Aorta (tissue), 5 donors: ENCODE data around the gene CTAGE9. TPM values are rescaled to one million over a fixed set of nuclear protein-coding genes. Genes with fewer than 3 reads are reported as not detected.

Experiments
- ATAC-seq: fragments of 200-7000 bp; cut with Tn5 transposase; one replicate; pipeline ENCODE4 v1.9.1; 2022; ENCODE audit warnings: moderate library complexity; ENCODE audit not compliant: low FRiP score
- DNase-seq, 2 donors: peaks; one replicate each; pipeline ENCODE4 v3.0.0-alpha.2; 2020
- H3K27ac ChIP-seq, 2 donors: one replicate each; pipeline ENCODE4 v1.5.1; 2013; ENCODE audit warnings: low read length in 2 of 2, mild to moderate bottlenecking in 2 of 2, moderate library complexity in 2 of 2, control low read depth in 1 of 2, inconsistent platforms in 1 of 2, low read depth in 1 of 2
- H3K27me3 ChIP-seq, 2 donors: one replicate each; pipeline ENCODE4 v1.6.1; 2013; ENCODE audit warnings: control low read depth in 1 of 2, low read length in 1 of 2, mild to moderate bottlenecking in 1 of 2, moderate library complexity in 1 of 2; ENCODE audit not compliant: insufficient read depth in 2 of 2, control insufficient read depth in 1 of 2
- H3K36me3 ChIP-seq, 2 donors: one replicate each; pipeline ENCODE4 v1.6.1; 2013; ENCODE audit warnings: control low read depth in 1 of 2, low read length in 1 of 2, mild to moderate bottlenecking in 1 of 2; ENCODE audit not compliant: insufficient read depth in 2 of 2, control insufficient read depth in 1 of 2
- H3K4me1 ChIP-seq, 2 donors: one replicate each; pipeline ENCODE4 v1.6.1; 2013; ENCODE audit warnings: low read length in 2 of 2, control low read depth in 1 of 2, mild to moderate bottlenecking in 1 of 2, moderate library complexity in 1 of 2; ENCODE audit not compliant: insufficient read depth in 2 of 2, control insufficient read depth in 1 of 2
- H3K4me3 ChIP-seq, 2 donors: one replicate each; pipeline ENCODE4 v1.5.1; 2013; ENCODE audit warnings: low read length in 2 of 2, control low read depth in 1 of 2, mild to moderate bottlenecking in 1 of 2
- H3K9me3 ChIP-seq: one replicate; pipeline ENCODE4 v1.6.1; 2013; ENCODE audit warnings: mild to moderate bottlenecking, low read length; ENCODE audit not compliant: control insufficient read depth
- WGBS, 2 donors: extraction: QIAGEN DNeasy Blood & Tissue Kit; methylation state at CpG; one replicate each; pipeline ENCODE4 v1.1.7; 2013; 5-methylcytosine and 5-hydroxymethylcytosine counted together
- intact Hi-C, 2 donors: fragments of 100-400 bp; cut with DNase I; formaldehyde crosslinking; loops; one replicate each; pipeline versions ENCODE4 v1.14.2 to v1.15.0; 2022
- polyA plus RNA-seq, 2 donors: library from polyadenylated mRNA; stranded (reverse); fragments of 200-250 nt; gene quantifications; one replicate each; pipeline ENCODE4 v1.2.3, GENCODE V29; 2013
- total RNA-seq, 2 donors: library from RNA; stranded (reverse); fragmentation: NEBNext Ultra II Directional; extraction: Animal tissue kit (Norgen Biotek cat#: 25700); gene quantifications; one replicate each; pipeline ENCODE4 v1.2.1, GENCODE V29; 2021
- donor health status: healthy with polysubstance abuse.
- donor health status: Bipolar disorder and iron deficiency.
- donor health status: DM: no; HTN: no; CAD: no.
- donor health status: DM: no; HTN: no; CAD: no.
- donor health status: DM: yes; HTN: yes; CAD: no.

Gene CTAGE9
- total and polyA plus RNA-seq, 4 donors, result not detected

DNA sequence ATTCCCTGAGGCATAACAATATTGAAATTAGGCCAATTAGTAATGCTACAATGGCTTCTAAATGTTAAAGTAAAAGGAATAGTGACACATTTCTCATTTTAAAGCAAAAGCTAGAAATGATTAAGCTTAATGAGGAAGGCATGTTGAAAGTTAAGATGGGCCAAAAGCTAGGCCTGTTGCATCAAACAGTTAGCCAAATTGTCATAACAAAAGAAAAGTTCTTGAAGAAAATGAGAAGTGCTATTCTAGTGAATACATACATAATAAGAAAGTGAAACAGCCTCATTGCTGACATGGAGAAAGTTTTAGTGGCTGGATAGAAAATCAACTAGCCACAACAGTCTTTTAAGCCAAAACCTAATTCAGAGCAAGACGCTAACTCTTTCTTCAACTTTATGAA lies 22.5 kb downstream of the CTAGE9 start:
- intact Hi-C loops, result no loop called here
- H3K9me3 ChIP-seq, result no peaks in the 10 kb centered on the region
- H3K27ac ChIP-seq, result no peak overlapping the region
- H3K4me1 ChIP-seq, result no peaks in the 10 kb centered on the region
- H3K36me3 ChIP-seq, result no peaks in the 10 kb centered on the region
- ATAC-seq (no peak), DNase-seq (no peak)
- H3K27me3 ChIP-seq, result no peaks in the 10 kb centered on the region
- no peak overlapping the region for H3K4me3 ChIP-seq
- 95 to 96% methylated on average over 1 of the region's 1 CpG for WGBS, 2 donors

DNA sequence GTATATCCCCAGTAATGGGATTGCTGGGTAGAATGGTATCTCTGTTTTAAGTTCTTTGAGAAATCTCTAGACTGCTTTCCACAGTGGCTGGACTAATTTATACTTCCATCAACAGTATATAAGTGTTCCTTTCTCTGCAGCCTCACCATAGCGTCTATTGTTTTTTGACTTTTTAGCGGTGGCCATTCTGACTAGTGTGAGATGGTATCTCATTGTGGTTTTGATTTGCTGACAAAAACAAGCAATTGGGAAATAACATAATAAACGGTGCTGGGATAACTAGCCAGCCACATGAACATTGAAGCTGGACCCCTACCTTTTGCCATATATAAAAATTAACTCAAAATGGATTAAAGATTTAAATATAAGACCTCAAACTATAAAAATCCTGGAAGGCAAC lies 23.8 kb downstream of the CTAGE9 start:
- 91 to 92% methylated on average over 3 of the region's 3 CpGs for WGBS, 2 donors
- H3K27ac ChIP-seq, result no peak overlapping the region
- DNase-seq, result no peak
- intact Hi-C loops, result no loop called here
- H3K36me3 ChIP-seq, result no peaks in the 10 kb centered on the region
- no peaks in the 10 kb centered on the region for H3K27me3 ChIP-seq
- no peaks in the 10 kb centered on the region for H3K9me3 ChIP-seq
- no peaks in the 10 kb centered on the region for H3K4me1 ChIP-seq
- no peak overlapping the region for H3K4me3 ChIP-seq
- ATAC-seq, result no peak

DNA sequence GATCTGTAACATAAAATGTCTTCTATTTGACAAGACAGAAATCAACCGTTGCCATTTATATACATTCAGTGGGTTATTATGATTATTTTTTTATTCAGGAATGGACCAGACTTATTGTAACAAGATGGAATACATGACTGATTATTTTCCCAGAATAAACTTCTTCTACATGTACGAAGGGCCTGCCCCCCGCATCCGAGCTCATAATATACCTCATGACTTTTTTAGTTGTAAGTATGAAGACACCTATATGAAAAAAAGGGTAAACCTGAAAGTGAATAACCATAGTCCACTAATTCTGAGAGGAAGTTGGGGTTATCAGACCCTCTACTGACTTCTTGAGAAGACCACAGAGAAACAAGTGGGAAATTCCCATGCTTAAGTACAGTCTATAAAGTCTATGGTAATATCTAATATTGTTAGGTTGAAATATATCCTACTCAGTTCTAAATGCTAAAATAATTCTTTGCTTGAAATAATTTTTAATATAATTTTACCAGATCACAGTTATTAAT lies 25.5 kb downstream of the CTAGE9 start:
- no peaks in the 10 kb centered on the region for H3K9me3 ChIP-seq
- DNase-seq (no peak), ATAC-seq (no peak)
- H3K27me3 ChIP-seq, result no peaks in the 10 kb centered on the region
- no peak overlapping the region for H3K4me3 ChIP-seq
- intact Hi-C loops, result no loop called here
- no peaks in the 10 kb centered on the region for H3K4me1 ChIP-seq
- no peaks in the 10 kb centered on the region for H3K36me3 ChIP-seq
- H3K27ac ChIP-seq, result no peak overlapping the region
- WGBS, 2 donors, result 89 to 90% methylated on average over 4 of the region's 4 CpGs

DNA sequence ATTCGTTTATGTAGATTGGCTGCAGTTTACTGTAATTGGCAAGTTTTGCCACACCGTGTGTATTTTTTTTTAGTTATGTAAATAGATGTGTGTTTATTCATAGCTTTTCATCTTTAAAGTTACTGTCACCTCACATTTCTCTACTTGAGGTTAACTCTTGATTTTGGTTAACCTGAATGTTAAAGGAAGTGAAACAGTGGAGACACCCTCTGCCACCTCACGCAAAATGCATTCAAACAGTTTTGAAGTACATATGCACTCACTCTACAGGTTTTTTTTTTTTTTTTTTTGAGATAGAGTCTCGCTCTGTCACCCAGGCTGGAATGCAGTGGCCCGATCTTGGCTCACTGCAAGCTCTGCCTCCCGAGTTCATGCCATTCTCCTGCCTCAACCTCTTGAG lies 27.3 kb downstream of the CTAGE9 start:
- DNase-seq (no peak), ATAC-seq (no peak)
- Histone ChIP-seq H3K27me3 (no peaks in the 10 kb centered on the region), H3K4me3 (no peak overlapping the region), H3K27ac (no peak overlapping the region), H3K4me1 (no peaks in the 10 kb centered on the region), H3K36me3 (no peaks in the 10 kb centered on the region), H3K9me3 (no peaks in the 10 kb centered on the region)
- intact Hi-C loops, result no loop called here
- WGBS, 2 donors, result 67 to 77% methylated on average over 6 of the region's 6 CpGs

DNA sequence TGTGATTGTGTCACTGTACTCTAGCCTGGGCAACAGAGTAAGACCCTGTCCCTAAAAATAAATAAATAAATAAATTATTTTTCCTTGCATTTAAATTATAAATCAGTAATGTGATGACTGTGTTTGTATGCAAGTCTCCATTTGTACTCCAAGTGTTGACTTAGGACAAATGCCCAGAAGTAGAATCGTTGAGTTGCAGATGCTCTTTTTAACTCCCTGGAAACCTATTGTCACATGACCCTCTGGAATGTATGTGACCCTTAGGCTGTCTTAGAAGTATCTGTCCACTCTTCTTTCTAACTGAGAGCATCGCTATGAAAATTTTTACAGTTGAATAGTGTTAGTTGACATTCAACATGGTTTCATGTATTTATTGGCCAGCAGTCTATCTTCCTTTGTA lies 28.4 kb downstream of the CTAGE9 start:
- no peak for DNase-seq
- H3K4me3 ChIP-seq, result no peak overlapping the region
- H3K36me3 ChIP-seq, result no peaks in the 10 kb centered on the region
- H3K27ac ChIP-seq, result no peak overlapping the region
- H3K27me3 ChIP-seq, result no peaks in the 10 kb centered on the region
- no peak for ATAC-seq
- H3K9me3 ChIP-seq, result no peaks in the 10 kb centered on the region
- H3K4me1 ChIP-seq, result no peaks in the 10 kb centered on the region
- 35 to 45% methylated on average over 2 of the region's 2 CpGs for WGBS, 2 donors
- intact Hi-C loops, result no loop called here

DNA sequence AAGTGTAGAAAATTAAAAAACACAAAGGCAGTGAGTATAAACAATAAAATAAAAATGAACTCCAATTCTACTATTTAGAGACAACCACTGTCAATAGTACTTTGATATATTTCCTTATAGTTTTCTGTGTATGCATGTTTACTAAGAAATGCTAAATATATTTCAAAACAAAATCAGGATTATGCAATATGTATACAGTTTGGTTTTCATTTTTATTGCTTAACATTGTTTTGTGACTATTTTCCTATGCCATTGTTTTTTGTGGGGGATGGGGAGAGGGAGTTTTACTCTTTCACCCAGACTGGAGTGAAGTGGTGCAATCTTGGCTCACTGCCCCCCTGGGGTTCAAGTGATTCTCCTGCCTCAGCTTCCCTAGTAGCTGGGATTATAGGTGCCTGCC lies 29.2 kb downstream of the CTAGE9 start:
- Histone ChIP-seq H3K27me3 (no peaks in the 10 kb centered on the region), H3K9me3 (no peaks in the 10 kb centered on the region), H3K4me1 (no peaks in the 10 kb centered on the region), H3K36me3 (no peaks in the 10 kb centered on the region), H3K4me3 (no peak overlapping the region), H3K27ac (no peak overlapping the region)
- DNase-seq (no peak), ATAC-seq (no peak)
- intact Hi-C loops, result no loop called here

DNA sequence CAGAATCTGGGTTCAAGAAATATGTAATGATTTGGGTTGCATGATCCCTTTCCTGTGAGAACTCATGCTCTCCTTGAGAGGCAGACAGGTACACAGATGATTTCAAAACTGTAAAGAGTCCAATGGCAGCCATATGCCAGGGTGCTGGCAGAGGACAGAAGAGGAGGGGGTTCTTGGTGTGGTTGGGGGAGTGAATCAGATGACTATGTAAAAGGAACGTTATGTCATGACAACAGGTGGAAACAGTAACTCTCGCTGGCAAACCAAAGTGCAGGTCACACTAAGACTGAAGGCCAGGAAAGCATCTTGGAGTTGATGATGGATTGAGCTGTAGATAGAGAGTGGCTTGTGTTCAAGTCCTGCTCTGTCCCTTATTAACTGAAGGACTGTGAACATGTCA lies 29.9 kb downstream of the CTAGE9 start:
- ATAC-seq (no peak), DNase-seq (no peak)
- 82 to 95% methylated on average over 2 of the region's 2 CpGs for WGBS, 2 donors

DNA sequence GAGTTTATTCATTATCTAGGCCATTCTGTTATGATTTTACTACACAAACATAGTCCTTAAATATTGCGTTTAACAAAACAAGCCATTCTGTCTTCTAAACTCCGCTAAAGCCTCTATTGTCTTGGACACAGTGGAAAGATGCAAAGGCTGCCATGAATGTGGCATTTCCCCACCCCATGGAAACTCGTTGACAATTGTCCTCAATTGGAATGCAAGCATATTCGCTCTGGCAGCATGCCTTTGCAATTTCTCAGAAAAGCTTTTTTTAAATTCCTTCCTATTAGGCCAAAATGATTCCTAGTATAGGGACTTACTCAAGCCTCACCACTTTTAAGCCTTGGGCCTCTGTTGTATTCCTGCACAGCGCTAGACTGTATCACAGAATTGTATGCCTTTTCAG lies 32.4 kb downstream of the CTAGE9 start:
- intact Hi-C loops, result no loop called here
- Histone ChIP-seq H3K9me3 (no peaks in the 10 kb centered on the region), H3K4me3 (no peak overlapping the region), H3K27ac (no peak overlapping the region), H3K36me3 (no peaks in the 10 kb centered on the region), H3K27me3 (no peaks in the 10 kb centered on the region), H3K4me1 (no peaks in the 10 kb centered on the region)
- DNase-seq (no peak), ATAC-seq (no peak)
- 60 to 65% methylated on average over 5 of the region's 5 CpGs for WGBS, 2 donors

More for the DNA sequence above, 29.9 kb downstream of the CTAGE9 start:
- intact Hi-C loops, result no loop called here
- no peaks in the 10 kb centered on the region for H3K4me1 ChIP-seq
- H3K36me3 ChIP-seq, result no peaks in the 10 kb centered on the region
- H3K27me3 ChIP-seq, result no peaks in the 10 kb centered on the region
- H3K9me3 ChIP-seq, result no peaks in the 10 kb centered on the region
- H3K4me3 ChIP-seq, result no peak overlapping the region
- H3K27ac ChIP-seq, result no peak overlapping the region

DNA sequence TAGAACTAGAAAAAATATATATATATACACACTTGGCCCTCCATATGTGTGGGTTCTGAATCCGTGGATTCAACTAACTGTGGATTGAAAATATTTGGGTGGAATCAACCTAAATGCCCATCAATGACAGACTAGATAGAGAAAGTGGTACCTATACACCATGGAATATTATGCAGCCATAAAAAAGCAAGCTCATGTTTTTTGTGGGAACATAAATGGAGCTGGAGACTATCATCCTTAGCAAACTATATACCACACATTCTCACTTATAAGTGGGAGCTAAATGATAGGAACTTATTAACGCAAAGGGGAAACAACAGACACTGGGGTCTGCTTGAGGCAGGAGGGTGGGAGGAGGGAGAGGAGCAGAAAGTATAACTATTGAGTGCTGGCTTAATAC lies 37.6 kb downstream of the CTAGE9 start:
- no peak overlapping the region for H3K27ac ChIP-seq
- DNase-seq (no peak), ATAC-seq (no peak)
- 94% methylated on average over 2 of the region's 2 CpGs for WGBS, 2 donors
- no peaks in the 10 kb centered on the region for H3K4me1 ChIP-seq
- no peaks in the 10 kb centered on the region for H3K36me3 ChIP-seq
- no peak overlapping the region for H3K4me3 ChIP-seq
- no peaks in the 10 kb centered on the region for H3K9me3 ChIP-seq
- no peaks in the 10 kb centered on the region for H3K27me3 ChIP-seq
- intact Hi-C loops, result no loop called here
